GM10248 (cell line): Measurements from ENCODE around the gene SIX1.
A peak's percentile ranks its signal among the peaks of the same experiment; 100 is the strongest.

Experiments
- CTCF ChIA-PET: fragments of 300-600 bp; sonication (Branson Sonifier 250); formaldehyde crosslinking; extraction: SDS; loops from one replicate; lab custom pipeline; 2021; ENCODE audit warnings: antibody characterized with exemption; lab: Yijun Ruan, JAX
- POLR2A ChIA-PET: fragments of 350-650 bp; sonication (Branson Sonifier 250); formaldehyde crosslinking; extraction: SDS; loops from one replicate; lab custom pipeline; 2020; ENCODE audit warnings: antibody characterized with exemption; lab: Yijun Ruan, JAX
- DNase-seq: peaks from one replicate; pipeline ENCODE4 v3.0.0; 2012; ENCODE audit errors: extremely low spot score
- CTCF ChIP-seq: IDR thresholded peaks from 2 replicates; pipeline ENCODE4 v1.5.1; 2012; ENCODE audit warnings: mild to moderate bottlenecking, low read depth; ENCODE audit errors: extremely low read depth, missing control alignments, control extremely low read depth

Gene SIX1

GRCh38 chr14:60662982-60663381 is 13.7 kb upstream of the SIX1 start:
- ChIA-PET POLR2A (no interaction called here), CTCF (no interaction called here)
- DNase-seq: no peak
- TF ChIP-seq CTCF: no peak

- DNase-seq: no peak
- POLR2A ChIA-PET: no interaction called here
- CTCF ChIA-PET: interaction anchor here (1.8 kb wide), 1 partner anchor 15 kb away, joined by 4 read pairs; no protein-coding TSS in a partner anchor
- TF ChIP-seq CTCF: no peak
These were observed 12.4 kb upstream of the SIX1 start for GRCh38 chr14:60661721-60662120.

GRCh38 chr14:60658909-60659585 is 9.8 kb upstream of the SIX1 start:
- CTCF ChIA-PET: interaction anchor here (1.1 kb wide), 1 partner anchor 21 kb away, joined by 4 read pairs; no protein-coding TSS in a partner anchor
- no peak for TF ChIP-seq CTCF
- POLR2A ChIA-PET: no interaction called here
- DNase-seq: no peak

DNA sequence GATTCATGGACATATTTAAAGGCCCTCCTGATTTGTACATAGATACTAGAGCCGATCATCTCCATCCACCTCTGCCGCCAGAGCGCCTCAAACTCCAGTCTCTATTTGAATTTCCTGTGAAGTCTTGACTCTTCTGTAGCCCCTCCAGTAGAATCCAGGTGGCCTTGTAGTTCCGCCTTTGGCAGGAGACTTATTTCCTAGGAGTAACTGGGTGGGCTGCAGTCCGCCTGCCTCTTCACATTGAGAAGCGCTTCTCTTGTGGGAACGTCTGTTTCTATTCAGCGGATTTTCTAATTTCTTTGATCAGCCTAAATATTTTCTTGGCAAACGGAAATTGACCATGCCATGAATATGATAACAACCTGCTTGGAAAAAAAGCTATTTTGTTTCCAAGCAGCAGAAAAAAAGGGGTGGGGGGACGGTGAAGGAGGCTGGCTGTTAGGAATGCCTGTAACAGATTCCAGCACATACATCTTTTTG is 9.0 kb upstream of the SIX1 start:
- no peak for TF ChIP-seq CTCF
- no peak for DNase-seq
- POLR2A ChIA-PET: no interaction called here
- CTCF ChIA-PET: interaction anchor here (1.1 kb wide), 1 partner anchor 20 kb away, joined by 4 read pairs; no protein-coding TSS in a partner anchor

DNA sequence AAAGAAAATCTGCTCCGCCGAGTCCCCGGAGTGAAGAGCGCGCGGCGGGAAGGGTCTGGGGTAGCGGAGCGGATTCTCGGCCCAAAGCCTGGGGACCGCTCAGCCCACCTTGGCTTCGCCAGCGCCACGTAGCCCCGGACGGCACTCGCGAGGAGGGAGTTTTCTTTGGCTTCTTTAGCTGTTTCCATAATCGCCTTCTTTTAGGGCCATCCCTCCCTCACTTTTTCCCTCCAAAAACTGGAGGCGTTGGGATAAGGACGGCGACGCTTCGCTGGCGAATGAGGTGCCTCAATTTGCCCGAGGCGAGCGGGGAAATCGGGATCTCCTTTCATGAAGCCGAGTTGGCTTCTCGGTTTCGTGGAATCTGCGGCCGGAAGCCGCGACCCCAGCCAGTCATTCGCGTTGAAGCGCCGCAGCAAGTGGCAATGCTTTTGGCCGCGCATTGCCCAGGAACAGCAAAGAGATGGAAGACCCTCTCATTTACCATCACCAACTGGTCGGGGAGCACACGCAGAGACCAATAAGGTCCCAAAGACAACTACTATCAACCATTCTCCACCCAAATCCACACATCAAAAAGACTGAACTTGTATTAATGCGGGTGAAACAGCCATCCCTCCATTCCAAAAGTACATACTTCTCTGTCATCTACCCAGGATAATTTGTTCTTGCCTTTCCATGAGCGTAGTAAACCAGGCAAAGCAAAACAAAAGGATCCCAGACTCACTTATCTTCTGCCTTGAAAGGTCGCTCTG is 8.4 kb upstream of the SIX1 start:
- TF ChIP-seq CTCF: no peak
- DNase-seq: no peak
- ChIA-PET POLR2A (no interaction called here), CTCF (interaction anchor here (1.1 to 2.7 kb wide), 7 partner anchors 13 to 369 kb away, joined by 3 to 13 read pairs (median 5); no protein-coding TSS in a partner anchor)

- POLR2A ChIA-PET: no interaction called here
- DNase-seq: peak; percentile 83
- CTCF ChIA-PET: interaction anchor here (0.6 to 2.7 kb wide), 16 partner anchors 12 to 596 kb away, joined by 3 to 13 read pairs (median 4); no protein-coding TSS in a partner anchor
- peak; percentile 65 for TF ChIP-seq CTCF
These were observed 7.6 kb upstream of the SIX1 start for GRCh38 chr14:60656686-60657455.
